UCSD-AML1 (cell line): ENCODE measurements around the gene PHACTR1.
"Not testable (repeated sequence)": the region's sequence is repeated elsewhere in the genome, so short reads cannot be mapped to it uniquely, and the experiment has no call there.

ENCODE experiments used
- DNase-seq: peaks from one replicate; lab custom pipeline; 2025; ENCODE audit not compliant: unreplicated experiment; lab: John Stamatoyannopoulos, UW

PHACTR1 gene

DNA sequence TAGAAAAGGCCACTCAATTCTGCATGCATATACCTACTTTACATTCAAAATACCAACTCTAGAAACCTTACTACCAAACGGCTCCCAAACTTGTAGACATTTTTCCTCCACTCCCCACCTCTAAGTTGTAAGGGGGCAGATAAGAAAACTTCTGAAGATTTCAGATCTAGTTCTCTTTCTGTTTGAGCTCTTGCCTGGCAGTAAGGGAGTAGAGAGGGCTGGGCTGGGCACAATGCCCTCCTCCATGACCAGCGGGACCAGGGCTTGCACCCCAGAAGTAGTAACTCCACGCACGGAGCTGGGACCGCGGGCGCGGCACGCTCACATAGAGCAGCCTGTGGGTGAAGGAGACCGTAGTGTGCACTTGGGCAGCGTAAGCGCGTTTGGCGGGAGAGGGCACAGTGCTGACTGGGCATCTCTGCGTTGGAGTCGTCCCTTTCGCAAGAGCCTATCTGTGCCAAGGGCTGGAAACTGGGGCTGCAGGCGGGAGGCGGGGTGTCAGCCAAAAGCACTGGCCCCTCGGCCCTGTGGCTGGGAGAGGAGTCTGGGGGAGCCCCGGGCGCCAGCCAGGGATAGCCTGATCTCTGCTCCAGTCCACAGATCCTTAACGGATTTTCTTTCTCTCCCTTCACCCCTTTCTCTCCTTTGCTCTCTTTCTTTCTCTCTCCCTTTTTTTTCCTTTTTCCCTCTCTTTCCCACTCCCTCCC is 32.4 kb downstream of the PHACTR1 start:
- no peak for DNase-seq

GRCh38 chr6:12749531-12750379 is 33.2 kb downstream of the PHACTR1 start:
- no peak for DNase-seq

GRCh38 chr6:12750416-12750815 is 33.8 kb downstream of the PHACTR1 start:
- no peak for DNase-seq

DNA sequence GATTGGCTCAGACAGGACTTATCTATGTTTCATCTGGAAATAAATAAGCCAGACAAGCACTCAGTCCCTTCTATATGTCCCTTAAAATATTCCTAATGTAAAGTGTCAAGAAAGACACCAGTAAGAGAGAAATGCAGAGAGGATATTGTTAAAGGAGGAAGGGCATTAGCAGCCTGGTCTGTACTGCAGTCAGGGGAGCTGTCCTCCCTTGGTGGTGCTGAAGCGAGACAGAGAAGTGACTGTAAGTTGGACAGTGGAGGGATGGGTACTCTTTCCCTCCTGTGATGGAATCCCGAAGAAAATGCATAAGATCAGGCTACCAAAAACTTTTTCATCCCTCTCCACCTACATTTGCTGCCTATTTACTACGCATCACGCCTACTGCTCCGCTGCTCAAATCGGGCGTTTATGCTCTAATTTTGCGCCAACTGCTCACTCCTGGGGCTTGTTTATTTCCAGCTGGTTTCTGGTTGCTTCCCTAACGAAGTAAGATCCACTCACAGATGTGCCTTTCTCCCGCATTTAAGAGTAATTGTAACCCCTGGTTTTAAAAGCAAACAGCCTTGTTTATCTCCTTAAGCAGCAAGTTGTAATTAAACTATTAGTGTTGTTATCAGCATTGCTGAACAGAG is 35.2 kb downstream of the PHACTR1 start:
- peak; percentile 54 for DNase-seq

DNA sequence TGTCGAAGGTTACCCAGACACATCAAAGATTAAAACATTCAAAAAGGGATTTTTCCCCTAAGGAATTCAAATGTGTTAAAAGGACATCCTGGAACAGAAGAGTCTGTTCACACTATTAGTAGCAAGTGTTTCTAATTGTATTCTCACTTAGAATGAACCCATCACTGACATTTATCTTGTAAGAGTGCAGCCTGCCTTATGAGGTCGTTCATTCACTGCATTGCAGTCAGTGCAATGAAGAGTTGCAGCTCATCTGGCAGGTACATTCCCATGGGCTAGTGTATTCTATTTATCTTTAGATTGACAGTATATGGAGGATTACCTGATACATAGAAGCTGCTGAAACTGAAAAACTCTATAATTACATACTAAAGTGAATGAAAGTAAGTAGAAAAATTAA is 36.5 kb downstream of the PHACTR1 start:
- DNase-seq = no peak

- no peak for DNase-seq
These were observed 43.7 kb downstream of the PHACTR1 start for GRCh38 chr6:12760226-12760625.

GRCh38 chr6:12760911-12761310 is 44.3 kb downstream of the PHACTR1 start:
- no peak for DNase-seq

- no peak for DNase-seq
These were observed 45.0 kb downstream of the PHACTR1 start for GRCh38 chr6:12761376-12762115.

GRCh38 chr6:12762731-12763434 is 46.3 kb downstream of the PHACTR1 start:
- DNase-seq = not testable (repeated sequence)

- no peak for DNase-seq
These were observed 49.8 kb downstream of the PHACTR1 start for GRCh38 chr6:12766365-12766764.

GRCh38 chr6:12767016-12767415 is 50.4 kb downstream of the PHACTR1 start:
- DNase-seq = no peak

DNA sequence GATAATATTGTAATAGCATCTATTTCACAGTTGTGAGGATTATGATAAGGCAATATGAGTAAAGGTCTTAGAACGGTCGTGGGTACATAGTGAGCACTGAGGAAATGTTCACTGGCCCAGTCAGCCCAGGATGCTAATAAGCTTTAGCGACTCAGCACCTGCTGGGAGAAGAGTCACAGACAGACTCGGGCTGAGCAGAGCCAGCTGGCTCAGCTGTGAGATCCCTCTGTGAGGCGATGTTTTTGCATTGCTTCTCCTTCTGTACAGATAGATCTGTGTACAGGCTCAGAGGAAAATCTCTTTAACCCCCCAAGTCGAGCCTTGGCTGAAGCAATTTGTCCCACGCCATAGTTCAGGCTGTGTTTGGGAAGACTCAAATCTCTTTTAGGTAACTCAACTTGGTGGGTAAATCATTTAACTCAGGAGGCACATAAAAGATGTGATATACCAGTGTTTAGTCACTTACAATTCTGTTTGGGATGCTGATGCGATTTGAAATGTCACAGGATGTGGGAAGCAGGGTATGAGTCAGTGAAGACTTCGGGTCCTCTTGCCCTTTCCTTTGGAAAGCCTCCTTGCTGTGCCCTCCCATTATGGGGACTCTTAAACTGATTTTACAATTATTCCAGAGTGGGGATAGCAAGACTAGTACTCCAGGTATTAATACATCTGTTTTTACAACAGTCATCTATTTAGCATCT is 53.1 kb downstream of the PHACTR1 start:
- no peak for DNase-seq

GRCh38 chr6:12772416-12772815 is 55.8 kb downstream of the PHACTR1 start:
- no peak for DNase-seq

- DNase-seq = no peak
These were observed 59.7 kb downstream of the PHACTR1 start for GRCh38 chr6:12776291-12776690.

DNA sequence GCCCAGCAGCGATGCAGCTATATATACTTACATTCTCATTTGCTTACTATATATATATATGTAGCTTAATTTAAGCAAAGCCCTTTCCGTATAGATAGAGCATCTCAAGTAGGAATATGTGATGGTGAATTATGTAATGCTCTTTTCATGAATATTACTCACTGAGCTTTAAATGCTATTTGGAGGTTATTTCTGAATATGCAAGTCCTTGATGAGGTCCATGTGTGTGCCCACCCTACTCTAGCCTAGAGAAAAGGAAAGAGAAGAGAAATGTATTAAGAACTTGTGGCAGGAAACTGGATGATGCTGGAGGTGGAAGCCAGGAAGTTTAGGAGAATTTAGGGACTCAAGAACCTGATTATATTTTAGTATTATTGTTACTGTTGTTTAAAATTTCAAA is 63.2 kb downstream of the PHACTR1 start:
- no peak for DNase-seq

GRCh38 chr6:12782136-12782535 is 65.6 kb downstream of the PHACTR1 start:
- no peak for DNase-seq

DNA sequence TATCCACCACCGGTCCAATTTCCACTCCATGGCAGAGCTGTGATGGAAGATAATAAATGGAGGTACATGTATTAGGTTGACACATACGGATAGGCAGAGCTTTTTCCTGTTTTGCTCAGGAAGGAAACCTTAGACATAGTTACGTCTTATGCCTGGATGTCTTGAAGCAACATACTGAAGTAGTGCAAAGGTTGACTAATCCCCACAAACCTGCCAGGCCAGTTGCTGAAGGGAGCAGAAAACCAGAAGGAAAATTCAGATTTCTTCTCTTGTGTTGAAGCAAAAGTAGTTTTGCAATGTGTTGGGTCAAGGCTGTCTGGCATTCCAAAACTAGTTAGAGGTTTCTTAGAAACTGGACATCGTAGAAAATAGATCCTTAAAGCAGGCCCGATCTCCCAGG is 68.7 kb downstream of the PHACTR1 start:
- DNase-seq = no peak

DNA sequence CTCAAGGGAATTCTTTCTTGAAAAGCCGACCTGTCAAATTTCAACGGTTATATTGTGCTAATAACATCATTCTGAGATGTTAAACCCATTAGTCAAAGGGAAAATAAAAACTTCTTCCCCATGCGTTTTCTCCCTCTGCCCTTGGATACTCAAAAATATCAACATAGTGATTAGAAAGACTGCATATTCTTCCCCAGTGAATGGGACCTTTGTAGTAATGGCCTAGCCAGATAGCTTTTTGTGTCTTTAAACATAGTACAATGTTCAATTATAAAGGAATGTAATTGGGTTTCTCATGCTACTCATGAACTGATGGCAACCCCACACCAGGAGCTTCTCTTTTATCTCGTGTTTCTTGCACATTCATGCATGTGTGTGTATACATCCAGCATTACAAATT is 69.4 kb downstream of the PHACTR1 start:
- DNase-seq = no peak

- DNase-seq = no peak
These were observed 74.8 kb downstream of the PHACTR1 start for GRCh38 chr6:12791371-12791770.

- no peak for DNase-seq
These were observed 81.8 kb downstream of the PHACTR1 start for GRCh38 chr6:12798326-12798725.
